NCI-H1417 (cell line): ENCODE measurements around the gene SH2D5.

Experiments
- DNase-seq, 3 experiments: peaks; one replicate each; lab custom pipeline; 2025; lab: John Stamatoyannopoulos, UW

Gene SH2D5

GRCh38 chr1:20732588-20733359, at the start of gene SH2D5:
Gene SH2D5 (minus strand): TSS chr1:20732703. CDS start chr1:20728044, 4,659 bp downstream.
- peak; percentile 40 to 78 (median 64) for DNase-seq

- no peak for DNase-seq
Measured at GRCh38 chr1:20775700-20776099, 43.2 kb upstream of the SH2D5 start.

- no peak for DNase-seq
Measured at GRCh38 chr1:20771780-20772179, 39.3 kb upstream of the SH2D5 start.

- no peak for DNase-seq
Measured at GRCh38 chr1:20770314-20771087, 38.0 kb upstream of the SH2D5 start.

GRCh38 chr1:20767271-20767670, 34.8 kb upstream of the SH2D5 start:
- DNase-seq: no peak

GRCh38 chr1:20763417-20763816, 30.9 kb upstream of the SH2D5 start:
- no peak for DNase-seq

GRCh38 chr1:20760322-20760721, 27.8 kb upstream of the SH2D5 start:
- DNase-seq: no peak

- DNase-seq: no peak
Measured at GRCh38 chr1:20753589-20753988, 21.1 kb upstream of the SH2D5 start.

- no peak for DNase-seq
Measured at GRCh38 chr1:20751462-20751990, 19.0 kb upstream of the SH2D5 start.

GRCh38 chr1:20742671-20743070, 10.2 kb upstream of the SH2D5 start:
- no peak for DNase-seq

- DNase-seq: no peak
Measured at GRCh38 chr1:20740781-20741180, 8.3 kb upstream of the SH2D5 start.

- DNase-seq: no peak
Measured at GRCh38 chr1:20739225-20739624, 6.7 kb upstream of the SH2D5 start.

GRCh38 chr1:20735581-20736111, 3.1 kb upstream of the SH2D5 start:
- DNase-seq: peak in 1 of 3 experiments; percentile 17

- peak in 1 of 3 experiments; percentile 12 for DNase-seq
Measured at GRCh38 chr1:20733360-20733975, 965 bp upstream of the SH2D5 start.

GRCh38 chr1:20732071-20732587, 374 bp downstream of the SH2D5 start:
- peak; percentile 46 to 80 (median 69) for DNase-seq

GRCh38 chr1:20731057-20731991, 1.2 kb downstream of the SH2D5 start:
- no peak for DNase-seq

GRCh38 chr1:20730690-20731056, 1.8 kb downstream of the SH2D5 start:
- DNase-seq: no peak

GRCh38 chr1:20729990-20730689, 2.4 kb downstream of the SH2D5 start:
- DNase-seq: no peak

GRCh38 chr1:20729155-20729931, 3.2 kb downstream of the SH2D5 start:
- DNase-seq: no peak
